ENCODE results near the gene MED13.
"Not testable (repeated sequence)": the region's sequence is repeated elsewhere in the genome, so short reads cannot be mapped to it uniquely, and the experiment has no call there.

Gene MED13

GRCh38 chr17:62017496-62017895 lies 47.6 kb downstream of the MED13 start:
- no peak overlapping the region for H3K27ac ChIP-seq
- no peak for TF ChIP-seq ZFX (IDR thresholded peaks at IDR 0.05; ENCODE audit: borderline replicate concordance)
- no peak for TF ChIP-seq CTCF (IDR thresholded peaks at IDR 0.05)

DNA sequence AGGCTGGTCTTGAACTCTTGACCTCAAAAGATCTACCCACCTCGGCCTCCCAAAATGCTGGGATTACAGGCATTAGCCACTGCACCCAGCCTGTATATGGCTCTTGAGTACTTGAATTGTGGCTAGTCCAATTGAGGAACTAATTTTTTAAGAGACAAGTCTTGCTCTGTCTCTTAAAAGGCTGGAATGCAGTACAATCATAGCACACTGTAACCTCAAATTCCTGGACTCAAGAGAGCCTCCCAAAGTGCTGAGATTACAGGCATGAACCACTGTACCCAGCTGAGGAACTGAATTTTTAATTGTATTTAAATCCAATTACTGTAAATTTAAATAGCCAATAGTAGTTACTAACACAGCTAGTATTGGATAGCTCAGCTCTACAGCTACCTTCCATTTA lies 50.6 kb downstream of the MED13 start:
- no peak overlapping the region for H3K27ac ChIP-seq
- TF ChIP-seq ZFX (IDR thresholded peaks at IDR 0.05; ENCODE audit: borderline replicate concordance) (no peak), CTCF (IDR thresholded peaks at IDR 0.05) (no peak)

DNA sequence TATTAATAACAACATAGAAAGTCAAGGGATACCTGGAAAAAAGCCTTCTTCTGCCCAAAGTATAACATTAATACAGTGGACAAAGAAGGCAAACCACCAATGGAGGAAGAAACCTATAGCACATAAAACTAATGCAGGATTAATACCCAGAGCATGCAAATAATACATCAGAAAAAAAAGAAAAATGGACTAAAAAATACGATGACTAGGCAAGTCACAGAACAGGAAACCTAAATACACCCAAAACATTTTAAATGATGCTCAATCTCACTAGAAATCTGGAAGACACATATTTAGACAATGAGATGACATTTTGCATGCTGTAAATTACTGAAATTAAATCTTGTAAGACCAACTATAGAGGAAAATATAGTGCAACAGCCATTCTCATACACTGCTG lies 55.9 kb downstream of the MED13 start:
- H3K27ac ChIP-seq = no peak overlapping the region
- no peak for TF ChIP-seq CTCF (IDR thresholded peaks at IDR 0.05)
- no peak for TF ChIP-seq ZFX (IDR thresholded peaks at IDR 0.05; ENCODE audit: borderline replicate concordance)

DNA sequence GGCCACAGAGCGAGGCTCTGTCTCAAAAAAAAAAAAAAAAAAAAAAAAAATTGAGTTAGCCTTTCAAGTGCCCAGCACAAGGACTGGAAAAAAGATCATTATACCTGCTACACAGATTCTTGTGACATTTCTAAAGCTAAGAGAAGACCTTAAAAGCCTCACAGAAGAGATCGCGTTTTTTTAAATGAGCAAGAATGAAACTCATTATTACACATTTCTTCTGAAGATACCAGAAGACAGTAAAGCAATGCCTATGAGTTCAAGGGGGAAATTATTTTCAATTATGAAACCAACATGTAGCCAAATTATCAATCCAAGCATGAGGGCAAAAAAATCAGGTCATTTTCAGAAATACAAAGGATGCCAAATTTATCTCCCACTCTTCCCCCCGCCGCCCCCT lies 56.8 kb downstream of the MED13 start:
- no peak overlapping the region for H3K27ac ChIP-seq
- TF ChIP-seq CTCF (IDR thresholded peaks at IDR 0.05) = no peak
- no peak for TF ChIP-seq ZFX (IDR thresholded peaks at IDR 0.05; ENCODE audit: borderline replicate concordance)

GRCh38 chr17:62004388-62004787 lies 60.7 kb downstream of the MED13 start:
- no peak overlapping the region for H3K27ac ChIP-seq
- TF ChIP-seq CTCF (IDR thresholded peaks at IDR 0.05) (no peak), ZFX (IDR thresholded peaks at IDR 0.05; ENCODE audit: borderline replicate concordance) (no peak)

DNA sequence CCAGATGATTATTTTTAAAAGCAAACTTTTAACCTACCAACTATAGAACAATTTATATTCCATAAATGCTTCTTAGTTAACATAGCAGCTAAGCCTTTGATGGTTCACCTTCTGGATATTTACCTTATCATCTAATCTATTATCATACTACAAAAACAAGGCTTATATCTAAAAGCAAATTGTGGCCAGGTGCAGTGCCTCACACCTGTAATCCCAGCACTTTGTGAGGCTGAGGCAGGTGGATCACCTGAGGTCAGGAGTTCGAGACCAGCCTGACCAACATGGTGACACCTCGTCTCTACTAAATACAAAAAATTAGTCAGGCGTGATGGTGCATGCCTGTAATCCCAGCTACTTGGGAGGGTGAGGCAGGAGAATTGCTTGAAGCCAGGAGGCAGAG lies 61.9 kb downstream of the MED13 start:
- H3K27ac ChIP-seq = not testable (repeated sequence)

DNA sequence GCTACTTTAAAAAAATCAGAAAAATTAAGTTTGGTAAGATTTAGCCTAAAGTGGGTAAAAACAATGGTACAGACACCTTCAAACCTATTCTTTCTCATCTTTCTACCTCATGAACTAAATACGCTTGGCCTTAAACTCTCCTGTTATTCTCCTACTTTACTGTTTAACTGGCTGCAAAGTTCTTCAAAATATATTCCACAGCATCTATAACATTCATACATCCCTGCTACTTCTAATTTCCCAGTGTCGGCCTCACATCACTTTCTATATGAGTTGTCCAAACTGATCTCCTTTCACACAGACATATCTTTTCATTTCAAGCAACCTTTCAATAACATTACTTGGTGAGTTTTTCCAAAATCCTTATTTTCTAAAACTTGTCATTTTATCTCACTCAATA lies 64.0 kb downstream of the MED13 start:
- no peak overlapping the region for H3K27ac ChIP-seq
- no peak for TF ChIP-seq CTCF (IDR thresholded peaks at IDR 0.05)
- TF ChIP-seq ZFX (IDR thresholded peaks at IDR 0.05; ENCODE audit: borderline replicate concordance) = no peak

GRCh38 chr17:62000186-62000585 lies 64.9 kb downstream of the MED13 start:
- H3K27ac ChIP-seq = no peak overlapping the region
- no peak for TF ChIP-seq CTCF (IDR thresholded peaks at IDR 0.05)
- TF ChIP-seq ZFX (IDR thresholded peaks at IDR 0.05; ENCODE audit: borderline replicate concordance) = no peak

- H3K27ac ChIP-seq = peak overlapping the region; percentile 31
Measured at GRCh38 chr17:61998534-61998933, 66.5 kb downstream of the MED13 start.

Measured in 22Rv1 (cell line).